Eye (tissue), 1 donor: ENCODE measurements around the gene UBE2L3.
"Not testable (repeated sequence)": the region's sequence is repeated elsewhere in the genome, so short reads cannot be mapped to it uniquely, and the experiment has no call there.

Experiments used
- DNase-seq: peaks from one replicate; pipeline ENCODE4 v3.0.0-alpha.2; 2015

The UBE2L3 gene

GRCh38 chr22:21603973-21604372, 36.5 kb downstream of the UBE2L3 start:
- DNase-seq, result no peak

DNA sequence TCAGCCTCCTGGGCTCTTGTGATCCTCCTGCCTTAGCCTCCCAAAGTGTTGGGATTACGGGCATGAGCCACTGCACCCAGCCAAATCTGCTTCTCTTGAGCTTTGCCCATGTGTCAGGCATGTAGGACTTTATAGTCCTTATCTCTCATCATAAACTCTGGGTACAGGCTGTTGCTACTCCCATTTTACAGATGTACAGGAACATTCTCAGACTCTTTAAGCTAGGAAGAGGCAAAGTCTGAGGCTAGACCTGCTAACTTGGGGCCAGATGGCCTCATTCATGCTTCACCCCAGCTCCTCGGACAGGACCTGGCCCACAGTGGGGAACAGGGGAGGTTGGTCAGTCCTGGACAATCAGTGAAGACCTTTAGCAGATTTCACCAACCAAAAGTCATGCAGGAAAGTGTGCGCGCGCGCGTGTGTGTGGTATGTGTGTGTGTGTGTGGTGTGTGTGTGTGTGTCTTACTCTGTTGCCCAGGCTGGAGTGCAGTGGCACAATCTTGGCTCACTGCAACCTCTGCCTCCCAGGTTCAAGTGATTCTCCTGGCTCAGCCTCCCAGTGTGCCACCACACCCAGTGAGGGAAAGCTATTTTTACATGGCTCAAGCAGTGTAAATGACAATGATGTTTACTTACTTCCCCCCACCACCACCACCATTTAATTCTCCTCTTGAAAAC, 38.5 kb downstream of the UBE2L3 start:
- DNase-seq, result no peak

- no peak for DNase-seq
Observed at GRCh38 chr22:21606775-21607174, 39.3 kb downstream of the UBE2L3 start.

DNA sequence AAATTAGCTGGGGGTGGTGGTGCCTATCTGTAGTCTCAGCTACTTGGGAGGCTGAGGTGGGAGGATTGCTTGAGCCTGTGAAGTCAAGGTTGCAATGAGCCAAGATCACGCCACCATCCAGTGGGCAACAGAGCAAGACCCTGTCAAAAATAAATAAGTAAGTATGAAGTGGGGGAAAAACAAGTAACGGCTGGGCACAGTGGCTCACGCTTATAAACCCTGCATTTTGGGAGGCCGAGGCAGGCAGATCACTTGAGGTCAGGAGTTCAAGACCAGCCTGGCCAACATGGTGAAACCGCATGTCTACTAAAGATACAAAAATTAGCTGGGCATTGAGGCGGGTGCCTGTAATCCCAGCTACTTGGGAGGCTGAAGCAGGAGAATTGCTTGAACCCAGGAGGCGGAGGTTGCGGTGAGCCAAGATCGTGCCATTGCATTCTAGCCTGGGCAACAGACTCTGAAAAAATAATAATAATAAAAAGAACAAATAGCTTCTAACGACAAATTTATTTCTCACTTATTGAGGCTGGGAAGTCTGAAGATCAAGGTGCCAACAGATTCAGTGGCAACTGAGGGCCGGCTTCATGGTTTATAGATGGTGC, 42.1 kb downstream of the UBE2L3 start:
- not testable (repeated sequence) for DNase-seq

GRCh38 chr22:21611210-21611977, 43.9 kb downstream of the UBE2L3 start:
- DNase-seq, result no peak

DNA sequence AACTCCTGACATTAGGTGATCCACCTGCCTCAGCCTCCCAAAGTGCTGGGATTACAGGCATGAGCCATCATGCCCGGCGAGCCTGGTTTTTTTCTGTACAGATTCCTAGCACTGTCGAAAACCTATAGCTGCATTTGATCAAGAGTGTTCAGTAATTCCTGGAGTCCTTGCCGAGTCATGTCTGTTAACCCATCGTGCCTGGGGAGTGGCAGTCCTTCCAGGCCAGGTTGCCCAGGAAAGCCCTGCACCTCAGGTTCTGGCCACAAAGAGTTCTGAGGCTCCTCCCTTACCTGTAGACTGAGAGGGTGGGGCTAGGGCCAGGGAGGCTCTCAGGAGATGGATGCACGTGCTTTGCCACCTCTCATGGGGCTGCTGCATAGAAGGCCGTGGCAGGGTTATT, 45.3 kb downstream of the UBE2L3 start:
- no peak for DNase-seq

DNA sequence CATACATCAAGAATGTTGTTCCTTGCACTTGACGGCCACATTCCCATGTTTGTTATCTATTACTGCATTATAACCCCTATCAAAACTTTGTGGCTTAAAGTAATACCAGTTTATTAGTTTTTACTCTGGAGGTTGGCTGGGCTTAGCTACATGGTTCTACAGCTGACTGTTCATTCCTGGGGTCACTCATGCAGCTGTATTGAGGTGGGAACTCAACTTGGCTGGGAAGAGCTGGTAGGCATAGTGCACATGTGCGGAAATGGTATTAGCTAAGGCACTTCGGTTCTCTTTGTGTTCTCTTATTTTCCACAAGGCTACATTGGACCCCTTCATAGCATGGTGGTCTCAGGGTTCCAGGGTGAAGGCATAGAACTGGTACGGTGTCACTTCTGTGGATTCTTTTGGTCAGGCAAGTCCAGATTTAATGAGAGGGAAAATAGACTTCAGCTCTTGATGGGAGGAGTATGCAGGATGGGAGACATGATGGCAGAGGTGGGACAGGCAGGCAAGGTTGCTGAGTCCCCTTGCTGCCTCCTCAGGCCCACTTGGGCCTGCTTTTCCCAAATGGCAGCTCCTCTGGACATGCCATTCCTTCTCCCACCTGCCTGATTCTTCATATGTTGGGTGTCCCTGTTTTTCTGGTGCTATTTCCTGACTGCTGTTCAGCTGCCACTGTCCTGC, 46.2 kb downstream of the UBE2L3 start:
- DNase-seq, result no peak

- DNase-seq, result no peak
Observed at GRCh38 chr22:21615731-21616130, 48.2 kb downstream of the UBE2L3 start.

- not testable (repeated sequence) for DNase-seq
Observed at GRCh38 chr22:21617337-21617736, 49.8 kb downstream of the UBE2L3 start.

DNA sequence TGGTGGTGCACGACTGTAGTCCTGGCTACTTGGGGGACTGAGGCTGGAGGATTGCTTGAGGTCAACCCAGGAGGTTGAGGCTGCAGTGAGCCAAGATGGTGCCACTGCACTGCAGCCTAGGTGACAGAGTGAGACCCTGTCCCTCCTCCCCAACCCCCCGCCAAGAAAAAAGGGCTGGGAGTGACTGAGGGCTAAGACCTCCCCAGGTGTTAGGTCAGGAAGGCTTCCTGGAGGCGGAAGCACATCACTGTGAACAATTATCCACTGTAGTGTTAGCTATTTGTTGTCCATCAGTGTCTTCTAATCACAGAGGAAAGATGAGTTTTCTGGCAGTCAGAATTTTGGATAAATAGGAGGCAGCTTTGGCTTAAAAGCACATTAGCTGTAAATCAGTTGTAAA, 53.5 kb downstream of the UBE2L3 start:
- no peak for DNase-seq

DNA sequence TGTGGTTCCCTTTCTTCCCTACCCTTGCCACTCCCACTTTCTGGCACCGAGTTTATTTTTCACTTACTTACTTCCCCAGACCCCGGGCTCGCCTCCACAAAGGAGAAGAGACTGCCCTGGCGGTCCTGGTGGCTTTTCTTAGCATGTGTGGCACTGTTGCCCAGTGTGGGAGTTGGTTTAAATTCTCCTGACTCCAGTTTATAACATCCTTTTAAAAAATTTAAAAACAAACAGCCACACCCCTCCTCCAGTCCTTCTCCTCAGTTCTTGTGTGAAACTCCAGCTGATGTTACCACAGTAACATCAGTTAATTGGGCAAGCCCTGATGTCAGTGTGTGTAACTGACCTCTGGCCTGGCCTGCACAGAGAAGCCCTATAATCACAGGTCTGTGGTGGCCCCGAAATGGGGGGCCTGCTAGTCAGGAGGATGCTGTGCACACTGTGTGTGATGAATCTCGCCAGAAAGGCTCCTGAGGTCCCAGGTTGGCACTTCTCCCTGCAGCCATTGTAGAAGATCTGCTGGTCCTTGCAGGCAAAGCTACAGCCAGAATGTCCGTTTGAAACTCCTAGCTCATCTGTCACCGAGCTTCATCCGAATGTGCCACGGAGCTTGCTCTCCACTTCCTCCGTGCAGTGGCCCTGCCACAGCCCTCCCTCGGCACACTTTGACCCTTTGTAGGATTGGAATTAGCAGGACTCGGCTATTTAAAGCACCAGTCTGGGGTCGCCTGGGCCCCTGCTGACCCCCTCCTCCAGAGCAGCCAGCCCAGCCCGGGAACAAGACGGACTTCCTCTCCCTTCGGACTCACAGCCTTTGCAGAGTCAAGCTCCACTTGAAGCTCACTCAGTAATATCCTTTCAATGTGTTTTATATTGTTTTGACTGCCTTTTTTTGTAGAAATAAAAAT, 54.8 kb downstream of the UBE2L3 start:
- DNase-seq, result no peak

- no peak for DNase-seq
Observed at GRCh38 chr22:21622919-21623647, 55.6 kb downstream of the UBE2L3 start.

GRCh38 chr22:21623648-21623970, 56.1 kb downstream of the UBE2L3 start:
- DNase-seq, result no peak

GRCh38 chr22:21624120-21624879, 56.8 kb downstream of the UBE2L3 start:
- peak; percentile 31 for DNase-seq

- DNase-seq, result no peak
Observed at GRCh38 chr22:21624880-21625791, 57.6 kb downstream of the UBE2L3 start.

DNA sequence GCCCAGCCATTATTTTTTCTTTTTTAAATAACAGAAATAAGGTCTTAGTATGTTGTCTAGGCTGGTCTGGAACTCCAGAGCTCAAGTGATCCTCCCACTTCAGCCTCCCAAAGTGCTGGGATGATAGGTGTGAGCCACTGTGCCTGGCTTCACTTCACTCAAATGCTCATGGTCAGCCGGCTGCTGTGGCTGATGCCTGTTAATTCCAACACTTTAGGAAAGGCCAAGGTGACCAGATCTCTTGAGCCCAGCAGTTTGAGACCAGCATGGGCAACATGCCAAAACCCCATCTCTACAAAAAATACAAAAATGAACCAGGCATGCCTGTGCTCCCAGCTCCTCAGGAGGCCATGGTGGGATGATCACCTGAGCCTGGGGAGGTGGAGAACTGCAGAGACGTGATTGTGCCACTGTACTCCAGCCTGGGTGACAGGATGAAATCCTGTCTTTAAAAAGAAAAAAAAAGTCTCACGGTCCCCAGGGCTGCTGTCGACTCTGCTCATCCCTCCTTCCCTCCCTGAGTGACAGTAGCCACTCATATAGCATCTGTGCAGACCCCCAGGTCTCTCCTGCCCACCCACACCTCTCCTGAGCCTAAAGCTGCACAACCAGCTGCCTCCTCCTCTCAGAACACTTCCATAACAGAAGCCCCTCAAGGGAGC, 58.7 kb downstream of the UBE2L3 start:
- DNase-seq, result no peak

- DNase-seq, result no peak
Observed at GRCh38 chr22:21626735-21627469, 59.4 kb downstream of the UBE2L3 start.

DNA sequence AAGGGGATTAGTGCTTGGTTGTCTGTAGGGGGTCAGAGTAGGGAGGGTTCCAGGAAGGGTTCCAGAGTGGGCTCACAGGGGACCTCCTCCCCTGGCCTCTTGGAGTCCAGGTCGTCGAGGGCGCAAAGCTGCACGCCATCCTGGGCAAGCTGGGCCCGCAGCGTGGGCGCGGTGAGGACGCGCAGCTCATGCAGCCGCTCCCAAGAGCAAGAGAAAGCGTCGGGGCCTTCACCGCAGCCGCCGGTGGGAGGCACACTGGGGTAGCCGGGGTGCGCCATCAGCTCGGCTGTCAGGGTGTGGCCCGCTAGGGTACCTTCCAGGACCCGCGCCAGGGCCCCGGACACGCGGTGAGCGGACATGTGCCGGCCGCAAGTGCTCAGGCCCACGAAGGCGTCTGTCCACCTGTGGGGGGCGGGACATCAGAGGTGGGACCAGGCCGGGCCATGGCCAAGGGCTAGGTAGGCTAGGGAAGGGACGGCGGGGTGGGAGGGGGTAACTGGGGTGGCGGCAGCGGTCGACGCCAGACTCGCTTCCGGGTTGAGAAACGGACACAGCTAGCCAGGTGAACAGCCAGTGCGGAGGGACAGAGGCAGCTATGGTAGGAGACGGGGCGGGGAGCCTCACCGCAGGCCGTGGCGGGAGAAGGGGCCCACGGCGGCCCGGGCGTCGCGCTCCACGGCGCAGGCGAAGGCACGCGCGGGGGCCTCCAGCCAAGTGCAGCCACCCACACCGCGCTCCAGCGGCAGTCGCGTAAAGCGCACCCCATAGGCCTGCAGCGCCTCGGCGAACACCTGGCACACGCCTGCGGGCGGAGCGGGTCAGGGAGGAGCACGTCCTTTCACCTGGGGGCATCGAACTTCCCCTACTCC, 61.1 kb downstream of the UBE2L3 start:
- no peak for DNase-seq
